CD4-positive, alpha-beta memory T cell (primary cell): ENCODE data around the gene GPR137. TPM values are rescaled to one million over a fixed set of nuclear protein-coding genes. Genes with fewer than 3 reads are reported as not detected.

Source experiments
- CTCF ChIA-PET: fragments of 350-600 bp; sonication (Branson Sonifier 250); formaldehyde crosslinking; loops from one replicate; lab custom pipeline; 2021; ENCODE audit warnings: inconsistent platforms; ENCODE audit not compliant: partially characterized antibody; lab: Charles Lee
- POLR2A ChIA-PET: fragments of 350-600 bp; sonication (Branson Sonifier 250); formaldehyde crosslinking; loops from one replicate; lab custom pipeline; 2021; ENCODE audit not compliant: partially characterized antibody; lab: Charles Lee
- DNase-seq, 5 donors: peaks; one replicate each; pipeline versions ENCODE4 v3.0.0 to v3.0.0-alpha.2; 2020 to 2022; ENCODE audit warnings: mixed read lengths in 1 of 5
- H3K27ac ChIP-seq: one replicate; pipeline ENCODE4 v1.7.0; 2013; ENCODE audit warnings: low read depth, low read length
- H3K27me3 ChIP-seq: 2 replicates; pipeline ENCODE4 v1.7.0; 2013; ENCODE audit warnings: mild to moderate bottlenecking, low read length, moderate library complexity; ENCODE audit not compliant: insufficient read depth
- H3K36me3 ChIP-seq: 2 replicates; pipeline ENCODE4 v1.7.0; 2013; ENCODE audit warnings: mild to moderate bottlenecking, low read length, moderate library complexity; ENCODE audit not compliant: insufficient read depth
- H3K4me1 ChIP-seq: 2 replicates; pipeline ENCODE4 v1.7.0; 2013; ENCODE audit warnings: mild to moderate bottlenecking, low read length, moderate library complexity; ENCODE audit not compliant: insufficient read depth
- H3K4me3 ChIP-seq, 2 donors: one replicate each; pipeline ENCODE4 v1.7.0; 2013; ENCODE audit warnings: low read length in 2 of 2, mild to moderate bottlenecking in 1 of 2
- H3K9me3 ChIP-seq, 2 donors: one replicate each; pipeline ENCODE4 v1.7.0; 2013; ENCODE audit warnings: low read length in 2 of 2, control low read depth in 1 of 2; ENCODE audit not compliant: control insufficient read depth in 1 of 2
- H3K27ac Mint-ChIP-seq, 7 donors: one replicate each; pipeline ENCODE4 v1.8.0; 2020 to 2021; ENCODE audit warnings: mixed read lengths in 7 of 7, mild to moderate bottlenecking in 6 of 7, inconsistent platforms in 3 of 7, moderate library complexity in 3 of 7
- H3K27me3 Mint-ChIP-seq, 2 donors: one replicate each; pipeline ENCODE4 v1.8.0; 2020 to 2021; ENCODE audit warnings: mixed read lengths in 2 of 2
- H3K36me3 Mint-ChIP-seq, 2 donors: one replicate each; pipeline ENCODE4 v1.8.0; 2020 to 2021; ENCODE audit warnings: mixed read lengths in 2 of 2, inconsistent platforms in 1 of 2, mild to moderate bottlenecking in 1 of 2
- H3K4me1 Mint-ChIP-seq, 4 donors: one replicate each; pipeline ENCODE4 v1.8.0; 2020 to 2021; ENCODE audit warnings: mixed read lengths in 4 of 4, mild to moderate bottlenecking in 1 of 4
- H3K4me3 Mint-ChIP-seq, 8 donors: one replicate each; pipeline ENCODE4 v1.8.0; 2020 to 2021; ENCODE audit warnings: mixed read lengths in 8 of 8, mild to moderate bottlenecking in 7 of 8, moderate library complexity in 6 of 8, inconsistent platforms in 3 of 8
- H3K9me3 Mint-ChIP-seq, 8 donors: one replicate each; pipeline ENCODE4 v1.8.0; 2020 to 2021; ENCODE audit warnings: mixed read lengths in 8 of 8, mild to moderate bottlenecking in 5 of 8, inconsistent platforms in 3 of 8, moderate library complexity in 1 of 8
- intact Hi-C: fragments of 100-400 bp; cut with micrococcal nuclease; formaldehyde crosslinking; loops from one replicate; pipeline ENCODE4 v1.15.1; 2023
- polyA plus RNA-seq, 2 donors: library from polyadenylated mRNA; unstranded; fragments of 300-500 nt; fragmentation: Illumina TruSeq; gene quantifications; one replicate each; pipeline ENCODE4 v1.2.3, GENCODE V29; 2021
- total RNA-seq, 2 experiments: library from RNA; stranded (reverse); gene quantifications; one replicate each; pipeline ENCODE4 v1.2.3, GENCODE V29; 2021

Gene GPR137
- total and polyA plus RNA-seq, 4 experiments from 2014 or later = 6.8 to 34.7 (median 20.9) TPM

GRCh38 chr11:64316672-64317324 is 31.1 kb downstream of the GPR137 start:
- intact Hi-C loops = loop anchor here (1.0 to 5.0 kb wide), 6 partner anchors 11 to 337 kb away; partner anchors contain the start of genes CCDC88B, ESRRA, GPR137 and RPS6KA4
- Mint-ChIP-seq H3K4me3 (peak overlapping the region; percentile 95 to 99 (median 96)), H3K9me3 (peaks cover 0 to 2% (median 0%) of the 10 kb centered on the region in 8 donors), H3K36me3 (peaks cover 20 to 42% of the 10 kb centered on the region in 2 donors), H3K27ac (peak overlapping the region; percentile 97 to 100 (median 100)), H3K27me3 (no peaks in the 10 kb centered on the region), H3K4me1 (peaks cover 23 to 51% (median 36%) of the 10 kb centered on the region in 4 donors)
- Histone ChIP-seq H3K27me3 (no peaks in the 10 kb centered on the region), H3K4me3 (peak overlapping the region; percentile 68 to 72), H3K9me3 (no peaks in the 10 kb centered on the region), H3K27ac (peak overlapping the region; percentile 96), H3K36me3 (peaks cover 12% of the 10 kb centered on the region), H3K4me1 (peaks cover 26% of the 10 kb centered on the region)
- ChIA-PET CTCF (interaction anchor here (1.0 to 3.8 kb wide), 19 partner anchors 12 to 336 kb away, joined by 3 to 54 read pairs (median 6); partner anchors contain the start of genes CATSPERZ, CCDC88B, ESRRA and FERMT3), POLR2A (interaction anchor here (0.6 to 4.8 kb wide), 32 partner anchors 12 to 1760 kb away, joined by 3 to 153 read pairs (median 7); partner anchors contain the start of genes BAD, CATSPERZ, CCDC88B and DNAJC4)
- DNase-seq = peak in 1 of 5 donors; percentile 65

GRCh38 chr11:64317325-64317960 is 31.8 kb downstream of the GPR137 start, which contains the start of gene TRMT112:
TSS of gene TRMT112 (minus strand) at chr11:64317559. CDS start at chr11:64317526, 33 bp downstream.
- CTCF ChIA-PET = interaction anchor here (0.7 to 3.8 kb wide), 25 partner anchors 10 to 335 kb away, joined by 3 to 54 read pairs (median 5); partner anchors contain the start of genes CATSPERZ, CCDC88B, ESRRA and FERMT3
- no peaks in the 10 kb centered on the region for H3K27me3 ChIP-seq

DNA sequence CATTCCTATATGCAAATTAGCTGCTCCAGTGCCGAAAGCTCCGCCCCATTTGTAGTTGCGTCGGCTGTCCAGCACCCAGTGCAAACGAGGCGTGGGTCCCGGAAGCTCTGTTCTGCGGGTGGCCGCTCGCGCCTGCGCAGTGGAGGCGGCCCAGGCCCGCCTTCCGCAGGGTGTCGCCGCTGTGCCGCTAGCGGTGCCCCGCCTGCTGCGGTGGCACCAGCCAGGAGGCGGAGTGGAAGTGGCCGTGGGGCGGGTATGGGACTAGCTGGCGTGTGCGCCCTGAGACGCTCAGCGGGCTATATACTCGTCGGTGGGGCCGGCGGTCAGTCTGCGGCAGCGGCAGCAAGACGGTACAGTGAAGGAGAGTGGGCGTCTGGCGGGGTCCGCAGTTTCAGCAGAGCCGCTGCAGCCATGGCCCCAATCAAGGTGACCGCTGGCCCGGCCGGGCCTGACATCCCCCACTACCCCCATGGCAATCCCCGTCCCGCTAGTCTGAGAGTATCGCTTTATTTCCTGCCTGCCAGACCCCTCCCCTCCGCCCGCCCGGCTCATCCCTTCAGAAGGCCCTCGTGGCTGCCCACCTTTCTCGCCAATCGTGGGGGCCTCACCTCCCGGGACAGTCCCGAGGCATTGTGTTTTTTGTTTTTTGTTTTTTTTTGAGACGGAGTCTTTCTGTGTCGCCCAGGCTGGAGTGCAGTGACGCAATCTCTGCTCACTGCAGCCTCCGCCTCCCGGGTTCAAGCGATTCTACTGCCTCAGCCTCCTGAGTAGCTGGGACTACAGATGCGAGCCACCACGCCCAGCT is 32.5 kb downstream of the GPR137 start, which contains the start of gene PRDX5:
Gene PRDX5, plus strand, starts transcription at position 161 of the 805 bp plus-strand sequence. Its CDS starts 95 bp downstream, at position 256.
- H3K4me1 Mint-ChIP-seq = peaks cover 17 to 44% (median 29%) of the 10 kb centered on the region in 4 donors

More at GRCh38 chr11:64317325-64317960, 31.8 kb downstream of the GPR137 start, which contains the start of gene TRMT112:
- Mint-ChIP-seq H3K4me3 (peak within 1 kb of the TSS; percentile 95 to 99 (median 96)), H3K9me3 (peaks cover 0 to 2% (median 0%) of the 10 kb centered on the region in 8 donors), H3K36me3 (peaks cover 20 to 41% of the 10 kb centered on the region in 2 donors), H3K4me1 (peaks cover 23 to 51% (median 36%) of the 10 kb centered on the region in 4 donors), H3K27ac (peak within 1 kb of the TSS; percentile 97 to 100 (median 100)), H3K27me3 (no peaks in the 10 kb centered on the region)
- Histone ChIP-seq H3K4me3 (peak within 1 kb of the TSS; percentile 68 to 72), H3K36me3 (peaks cover 12% of the 10 kb centered on the region), H3K4me1 (peaks cover 26% of the 10 kb centered on the region), H3K27ac (peak within 1 kb of the TSS; percentile 96), H3K9me3 (no peaks in the 10 kb centered on the region)
- POLR2A ChIA-PET = interaction anchor here (0.6 to 4.8 kb wide), 42 partner anchors 12 to 1760 kb away, joined by 3 to 153 read pairs (median 5); partner anchors contain the start of genes BAD, C11orf98, CATSPERZ and CCDC85B
- intact Hi-C loops = loop anchor here (1.0 to 5.0 kb wide), 6 partner anchors 12 to 336 kb away; partner anchors contain the start of genes CCDC88B, ESRRA, GPR137 and RPS6KA4
- peak; percentile 95 to 100 (median 99) for DNase-seq

DNA sequence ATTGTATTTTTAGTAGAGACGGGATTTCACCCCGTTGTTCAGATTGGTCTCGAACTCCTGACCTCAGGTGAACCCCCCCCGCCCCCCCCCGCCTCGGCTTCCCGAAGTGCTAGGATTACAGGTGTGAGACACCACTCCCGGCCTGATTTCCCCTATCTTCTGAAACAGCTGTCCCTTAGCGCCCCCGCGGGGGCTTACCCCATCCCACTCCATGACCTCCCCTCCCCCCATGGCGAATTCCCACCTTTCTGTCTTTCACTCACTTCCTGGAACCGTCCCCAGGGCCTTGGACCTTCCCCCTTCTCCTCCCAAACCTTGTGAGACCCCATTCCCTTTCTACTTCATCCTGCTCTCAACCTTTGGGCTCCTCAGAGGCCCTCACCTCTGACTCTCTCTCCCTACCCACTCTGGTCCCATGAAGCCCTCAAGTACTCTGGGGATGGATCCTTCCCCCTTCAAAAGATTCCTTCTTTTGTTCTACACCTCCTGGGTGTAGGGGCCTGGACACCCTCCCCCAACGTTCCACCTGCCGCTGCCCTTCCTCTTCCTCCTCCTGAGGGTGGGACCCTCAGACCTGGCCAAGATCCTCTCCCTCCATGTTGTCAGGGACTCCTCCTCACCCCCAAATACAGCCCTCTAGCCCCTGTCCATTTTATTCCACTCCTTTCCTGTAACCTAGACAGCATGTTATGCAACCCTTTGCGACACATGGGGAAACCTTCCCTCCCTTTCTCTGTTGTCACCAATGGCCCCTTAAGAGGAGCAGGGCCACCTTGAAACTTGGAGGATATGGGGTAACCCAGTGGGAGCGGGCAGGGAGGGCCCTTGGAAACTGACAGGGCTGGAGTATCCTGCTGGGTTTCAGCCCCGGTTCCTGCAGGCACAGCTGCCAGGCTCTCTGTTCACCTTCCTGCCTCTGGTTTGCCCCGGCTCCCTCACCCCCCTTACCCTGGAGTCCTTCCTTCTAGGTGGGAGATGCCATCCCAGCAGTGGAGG is 33.4 kb downstream of the GPR137 start:
- DNase-seq = no peak
- no peaks in the 10 kb centered on the region for H3K9me3 ChIP-seq
- H3K27me3 Mint-ChIP-seq = no peaks in the 10 kb centered on the region
- intact Hi-C loops = loop anchor here (1.0 to 5.0 kb wide), 2 partner anchors 12 to 38 kb away; partner anchors contain the start of gene RPS6KA4
- H3K27me3 ChIP-seq = no peaks in the 10 kb centered on the region
- H3K36me3 Mint-ChIP-seq = peaks cover 12 to 35% of the 10 kb centered on the region in 2 donors
- H3K4me1 Mint-ChIP-seq = peaks cover 16 to 41% (median 27%) of the 10 kb centered on the region in 4 donors
- peak overlapping the region in 1 of 2 donors; percentile 72 for H3K4me3 ChIP-seq
- peaks cover 12% of the 10 kb centered on the region for H3K36me3 ChIP-seq
- peaks cover 0 to 2% (median 0%) of the 10 kb centered on the region in 8 donors for H3K9me3 Mint-ChIP-seq
- ChIA-PET CTCF (interaction anchor here (1.1 to 3.8 kb wide), 11 partner anchors 8 to 334 kb away, joined by 5 to 54 read pairs (median 10); partner anchors contain the start of genes CCDC88B, ESRRA, FERMT3 and RPS6KA4), POLR2A (interaction anchor here (1.3 to 4.8 kb wide), 10 partner anchors 15 to 492 kb away, joined by 3 to 153 read pairs (median 18); partner anchors contain the start of genes CATSPERZ, CCDC88B, ESRRA and FKBP2)
- peaks cover 26% of the 10 kb centered on the region for H3K4me1 ChIP-seq
- peak overlapping the region; percentile 96 for H3K27ac ChIP-seq
- peak overlapping the region; percentile 97 to 100 (median 100) for H3K27ac Mint-ChIP-seq
- H3K4me3 Mint-ChIP-seq = peak overlapping the region; percentile 95 to 99 (median 96)

More for the DNA sequence above, 32.5 kb downstream of the GPR137 start, which contains the start of gene PRDX5:
- Mint-ChIP-seq H3K4me3 (peak within 1 kb of the TSS; percentile 95 to 99 (median 96)), H3K27me3 (no peaks in the 10 kb centered on the region), H3K9me3 (peaks cover 0 to 2% (median 0%) of the 10 kb centered on the region in 8 donors), H3K27ac (peak within 1 kb of the TSS; percentile 97 to 100 (median 100)), H3K36me3 (peaks cover 15 to 35% of the 10 kb centered on the region in 2 donors)
- DNase-seq = peak; percentile 96 to 98 (median 97)
- Histone ChIP-seq H3K4me3 (peak within 1 kb of the TSS; percentile 68 to 72), H3K4me1 (peaks cover 26% of the 10 kb centered on the region), H3K36me3 (peaks cover 12% of the 10 kb centered on the region), H3K27ac (peak within 1 kb of the TSS; percentile 96), H3K27me3 (no peaks in the 10 kb centered on the region), H3K9me3 (no peaks in the 10 kb centered on the region)
- CTCF ChIA-PET = interaction anchor here (0.7 to 3.8 kb wide), 25 partner anchors 9 to 334 kb away, joined by 3 to 54 read pairs (median 5); partner anchors contain the start of genes CATSPERZ, CCDC88B, ESRRA and FERMT3
- intact Hi-C loops = loop anchor here (1.0 to 5.0 kb wide), 7 partner anchors 13 to 335 kb away; partner anchors contain the start of genes CCDC88B, ESRRA, GPR137 and RPS6KA4
- POLR2A ChIA-PET = interaction anchor here (0.8 to 4.8 kb wide), 40 partner anchors 11 to 1761 kb away, joined by 3 to 153 read pairs (median 6); partner anchors contain the start of genes BAD, C11orf98, CATSPERZ and CCDC85B

DNA sequence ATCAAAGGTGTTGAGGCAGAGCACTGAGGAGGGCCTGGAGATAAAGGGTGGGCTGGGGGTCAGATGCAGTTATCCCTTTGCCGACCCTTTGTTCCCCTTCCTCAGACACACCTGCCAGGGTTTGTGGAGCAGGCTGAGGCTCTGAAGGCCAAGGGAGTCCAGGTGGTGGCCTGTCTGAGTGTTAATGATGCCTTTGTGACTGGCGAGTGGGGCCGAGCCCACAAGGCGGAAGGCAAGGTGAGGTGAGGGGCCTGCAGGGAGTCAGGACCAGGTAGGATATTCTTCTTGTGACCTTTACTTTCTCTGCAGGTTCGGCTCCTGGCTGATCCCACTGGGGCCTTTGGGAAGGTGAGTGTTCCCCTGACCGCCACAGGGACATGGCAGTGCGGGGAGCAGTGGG is 34.9 kb downstream of the GPR137 start:
- no peaks in the 10 kb centered on the region for H3K27me3 ChIP-seq

More for the DNA sequence above, 34.9 kb downstream of the GPR137 start:
- Mint-ChIP-seq H3K36me3 (peaks cover 9 to 32% of the 10 kb centered on the region in 2 donors), H3K4me3 (peak overlapping the region in 3 of 8 donors; percentile 17 to 47 (median 17)), H3K27me3 (no peaks in the 10 kb centered on the region), H3K4me1 (peaks cover 16 to 41% (median 26%) of the 10 kb centered on the region in 4 donors), H3K9me3 (peaks cover 0 to 2% (median 0%) of the 10 kb centered on the region in 8 donors), H3K27ac (peak overlapping the region in 6 of 7 donors; percentile 28 to 68 (median 58))
- Histone ChIP-seq H3K4me1 (peaks cover 26% of the 10 kb centered on the region), H3K27ac (no peak overlapping the region), H3K9me3 (no peaks in the 10 kb centered on the region), H3K4me3 (no peak overlapping the region), H3K36me3 (no peaks in the 10 kb centered on the region)
- intact Hi-C loops = no loop called here
- CTCF ChIA-PET = interaction anchor here (1.0 to 1.1 kb wide), 2 partner anchors 11 to 17 kb away, joined by 3 to 5 read pairs; no protein-coding TSS in a partner anchor
- POLR2A ChIA-PET = no interaction called here
- DNase-seq = no peak
